ENCODE data around the gene PHOX2A.
"Not testable (repeated sequence)": the region's sequence is repeated elsewhere in the genome, so short reads cannot be mapped to it uniquely, and the experiment has no call there.

PHOX2A gene

GRCh38 chr11:72244060-72244360 is at the start of gene PHOX2A:
Gene PHOX2A (minus strand): TSS chr11:72244176. CDS start chr11:72244004, 172 bp downstream.
- DNase-seq = no peak

DNA sequence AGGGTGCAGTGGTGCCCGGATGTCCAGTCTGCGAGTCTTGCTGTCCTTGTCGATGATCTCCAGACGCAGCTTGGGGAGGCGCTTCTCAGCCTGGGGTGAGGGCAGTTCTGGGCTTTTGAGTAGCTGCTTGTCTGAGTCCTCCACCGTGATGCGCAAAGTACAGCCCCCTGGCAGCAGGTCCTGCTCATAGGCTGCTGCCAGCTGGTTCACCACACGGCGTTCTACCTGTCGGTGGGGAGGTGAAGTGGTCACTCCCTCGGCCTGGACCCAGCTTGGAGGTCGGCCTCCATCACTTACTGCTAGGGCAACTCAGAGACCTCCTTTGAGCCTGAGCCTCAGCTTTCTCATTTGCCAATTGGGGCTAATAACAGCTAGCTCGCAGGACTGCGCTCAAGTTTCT is 49.4 kb upstream of the PHOX2A start:
- DNase-seq = no peak

GRCh38 chr11:72292106-72292785 is 48.3 kb upstream of the PHOX2A start:
- DNase-seq = no peak

- DNase-seq = peak; percentile 20
Observed at GRCh38 chr11:72290741-72291140, 46.8 kb upstream of the PHOX2A start.

- no peak for DNase-seq
Observed at GRCh38 chr11:72287293-72287692, 43.3 kb upstream of the PHOX2A start.

GRCh38 chr11:72283947-72284346 is 40.0 kb upstream of the PHOX2A start:
- no peak for DNase-seq

DNA sequence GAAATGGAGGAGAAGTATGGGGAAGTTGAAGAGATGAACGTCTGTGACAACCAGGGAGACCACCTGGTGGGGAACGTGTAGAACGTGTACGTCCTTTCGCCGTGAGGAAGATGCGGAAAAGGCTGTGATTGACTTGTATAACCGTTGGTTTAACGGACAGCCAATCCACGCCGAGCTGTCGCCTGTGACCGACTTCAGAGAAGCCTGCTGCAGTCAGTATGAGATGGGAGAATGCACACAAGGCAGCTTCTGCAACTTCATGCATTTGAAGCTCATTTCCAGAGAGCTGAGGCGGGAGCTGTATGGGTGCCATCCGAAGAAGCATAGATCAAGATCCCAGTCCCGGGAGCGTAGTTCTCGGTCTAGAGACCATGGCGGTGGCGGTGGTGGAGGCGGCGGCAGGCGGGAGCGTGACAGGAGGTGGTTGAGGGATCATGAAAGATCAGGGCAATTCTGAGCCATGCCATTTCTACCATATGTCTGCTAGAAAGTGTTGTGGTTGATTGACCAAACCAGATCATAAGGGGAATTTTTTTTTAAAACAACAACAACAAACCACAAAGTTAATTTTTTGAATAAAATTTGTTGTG is 36.8 kb upstream of the PHOX2A start:
- no peak for DNase-seq

DNA sequence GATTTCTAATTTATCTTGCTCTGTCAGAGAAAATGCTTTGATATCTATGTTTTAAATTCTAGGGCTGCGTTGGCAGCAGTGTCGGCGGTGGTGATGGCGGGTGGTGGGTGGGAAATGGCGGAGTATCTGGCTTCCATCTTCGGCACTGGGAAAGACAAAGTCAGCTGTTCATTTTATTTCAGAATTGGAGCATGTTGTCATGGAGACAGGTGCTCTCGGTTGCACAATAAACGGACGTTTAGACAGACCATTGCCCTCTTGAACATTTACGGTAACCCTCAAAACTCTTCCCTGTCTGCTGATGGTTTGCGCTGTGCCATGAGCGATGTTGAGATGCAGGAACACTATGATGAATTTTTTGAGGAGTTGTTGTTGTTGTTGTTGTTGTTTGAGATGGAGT is 36.1 kb upstream of the PHOX2A start:
- no peak for DNase-seq

- no peak for DNase-seq
Observed at GRCh38 chr11:72278905-72279304, 34.9 kb upstream of the PHOX2A start.

GRCh38 chr11:72274435-72274834 is 30.5 kb upstream of the PHOX2A start:
- DNase-seq = no peak

DNA sequence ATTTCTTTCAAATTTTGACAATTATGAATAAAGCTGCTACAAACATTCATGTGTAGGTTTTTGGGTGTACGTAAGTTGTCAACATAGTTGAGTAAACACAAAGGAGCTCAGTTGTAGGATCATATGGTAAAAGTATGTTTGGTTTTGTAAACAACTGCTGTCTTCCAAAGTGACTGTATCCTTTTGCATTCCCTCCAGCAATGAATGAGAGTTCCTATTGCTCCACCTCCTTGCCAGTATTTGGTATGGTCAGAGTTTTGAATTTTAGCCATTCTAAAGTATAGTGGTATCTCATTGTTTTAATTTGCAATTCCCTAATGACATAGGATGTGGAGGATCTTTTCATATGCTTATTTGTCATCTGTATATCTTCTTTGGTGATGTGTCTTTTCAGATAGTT is 28.0 kb upstream of the PHOX2A start:
- no peak for DNase-seq

DNA sequence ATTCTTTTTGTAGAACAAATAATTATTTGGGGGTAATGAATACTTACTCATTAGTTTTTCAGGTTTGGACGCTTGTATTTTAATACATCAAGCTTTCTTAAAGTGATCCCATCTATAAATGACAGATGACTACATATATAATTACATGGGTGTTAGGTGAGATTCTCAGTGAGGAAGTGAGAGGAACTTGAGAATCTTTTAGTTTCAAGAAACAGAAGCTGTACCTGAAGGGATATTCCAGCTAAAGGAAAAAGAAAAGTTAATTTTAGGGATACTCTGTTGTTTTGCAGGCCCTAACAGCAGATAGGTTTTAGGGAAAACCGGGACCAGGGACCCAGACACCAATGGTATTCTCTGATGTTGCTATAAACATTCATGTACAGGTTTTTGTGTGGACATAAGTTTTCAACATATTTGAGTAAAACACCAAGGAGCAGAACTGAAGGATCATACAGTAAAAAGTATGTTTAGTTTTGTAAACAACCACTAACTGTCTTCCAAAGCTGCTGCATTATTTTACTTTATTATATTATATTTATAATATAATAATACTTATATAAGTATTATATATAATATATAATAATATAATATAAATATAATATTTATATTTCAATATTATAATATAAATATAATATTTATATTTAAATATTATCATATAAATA is 24.1 kb upstream of the PHOX2A start:
- no peak for DNase-seq

- DNase-seq = not testable (repeated sequence)
Observed at GRCh38 chr11:72266960-72267359, 23.0 kb upstream of the PHOX2A start.

DNA sequence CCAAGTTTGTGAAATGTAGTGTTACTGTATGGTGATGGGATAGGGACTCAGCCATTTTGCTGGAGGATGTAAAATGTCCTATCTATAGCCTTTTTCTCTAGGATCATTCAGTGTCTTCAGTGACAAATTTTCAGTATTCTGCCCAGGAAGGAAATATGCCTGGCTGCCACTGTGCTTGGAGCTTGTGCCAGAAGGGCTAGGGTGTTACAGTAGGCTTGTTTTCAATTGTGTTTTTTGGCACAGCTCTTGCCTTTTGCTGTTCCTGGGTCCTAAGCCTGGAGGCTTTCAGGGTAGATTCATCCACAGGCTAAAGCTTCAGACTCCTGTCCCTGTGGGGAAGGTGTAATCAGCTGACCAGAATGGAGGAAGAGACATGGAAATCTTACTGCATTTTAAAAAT is 22.0 kb upstream of the PHOX2A start:
- no peak for DNase-seq

DNA sequence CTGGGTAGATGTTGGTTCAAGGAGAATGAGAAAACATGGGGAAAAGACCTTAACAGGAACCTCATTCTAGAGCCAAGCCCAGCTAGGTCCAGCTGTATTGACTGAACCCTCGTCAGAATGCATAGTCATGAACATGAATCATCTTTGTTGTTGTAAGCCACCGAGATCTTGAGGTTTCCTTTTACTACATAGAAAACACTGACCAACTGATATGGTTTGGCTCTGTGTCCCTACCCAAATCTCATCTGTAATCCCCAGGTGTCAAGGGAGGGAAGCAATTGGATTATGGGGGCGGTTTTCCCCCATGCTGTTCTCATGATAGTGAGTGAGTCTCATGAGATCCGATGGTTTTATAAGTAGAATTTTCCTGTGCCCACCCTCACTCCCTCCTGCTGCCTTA is 19.4 kb upstream of the PHOX2A start:
- no peak for DNase-seq

- no peak for DNase-seq
Observed at GRCh38 chr11:72260574-72260973, 16.6 kb upstream of the PHOX2A start.

DNA sequence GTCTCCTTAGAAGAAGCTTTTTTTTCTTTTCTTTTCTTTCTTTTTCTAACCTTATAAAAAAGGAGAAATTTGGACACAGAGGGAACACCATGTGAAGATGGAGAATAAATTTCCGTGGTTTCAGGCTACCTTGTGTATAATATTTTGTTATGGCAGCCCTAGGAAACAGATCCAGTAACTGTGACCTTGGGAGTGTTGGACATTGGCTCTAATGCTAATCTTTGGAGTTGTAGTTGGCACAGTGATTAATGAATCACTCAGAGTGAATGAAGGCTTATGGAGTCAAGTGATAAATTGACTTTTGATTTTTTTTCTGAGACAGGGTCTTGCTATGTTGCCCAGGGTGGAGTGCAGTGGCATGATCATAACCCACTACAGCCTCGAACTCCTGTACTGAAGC is 15.5 kb upstream of the PHOX2A start:
- no peak for DNase-seq

GRCh38 chr11:72257570-72257969 is 13.6 kb upstream of the PHOX2A start:
- no peak for DNase-seq

DNA sequence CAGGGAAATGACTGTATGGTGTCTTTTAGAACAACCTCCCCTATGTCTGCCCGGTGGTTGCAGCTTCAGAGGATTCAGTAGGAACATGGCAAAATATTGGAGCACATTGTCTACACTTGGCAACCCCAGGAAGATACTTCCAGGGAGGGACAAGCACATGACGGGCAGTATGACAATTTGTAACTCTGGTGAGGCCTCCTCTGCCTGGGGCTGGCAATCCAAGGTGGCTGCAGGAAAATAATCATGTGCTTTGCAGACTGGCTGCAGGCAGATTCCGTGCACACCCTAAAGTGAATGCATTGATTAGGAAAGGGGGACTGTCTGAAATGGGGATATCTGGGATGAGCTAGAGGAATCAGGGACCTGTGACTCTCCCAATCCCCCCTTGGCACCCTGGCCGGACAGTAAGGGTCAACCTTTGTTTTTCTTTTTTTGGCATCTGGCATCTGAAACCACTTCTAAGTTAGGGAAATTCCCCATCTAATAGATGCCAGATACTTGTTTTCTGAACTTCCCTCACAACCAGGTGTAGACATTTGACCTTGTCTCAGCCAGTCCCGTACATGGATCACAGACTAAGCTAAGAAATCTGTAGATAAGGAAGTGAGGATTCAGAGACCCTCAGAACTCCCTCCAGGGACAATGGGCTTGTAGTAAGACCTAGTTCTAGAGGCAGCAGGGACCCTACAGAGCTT is 10.5 kb upstream of the PHOX2A start:
- DNase-seq = no peak

- no peak for DNase-seq
Observed at GRCh38 chr11:72253392-72253791, 9.4 kb upstream of the PHOX2A start.

DNA sequence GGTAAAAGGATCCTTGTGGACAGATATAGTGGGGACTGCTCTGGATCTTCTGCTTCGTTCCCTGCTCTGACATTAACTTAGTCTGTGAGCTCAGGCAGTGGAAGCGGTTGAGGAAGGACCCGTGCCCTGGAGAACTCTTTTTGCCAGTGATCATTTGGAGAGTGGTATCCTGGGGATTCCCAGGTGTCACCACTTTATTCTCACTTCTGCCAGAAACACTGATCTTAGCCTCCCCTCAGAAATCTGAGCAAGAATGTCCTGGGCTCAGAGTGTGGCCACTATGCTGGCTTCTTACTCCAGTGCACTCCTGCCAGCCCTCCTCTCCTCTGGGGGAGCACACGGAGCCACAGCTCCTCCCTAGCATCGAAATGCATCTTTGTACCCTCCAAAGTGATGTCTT is 7.6 kb upstream of the PHOX2A start:
- no peak for DNase-seq

GRCh38 chr11:72250661-72251464 is 6.9 kb upstream of the PHOX2A start:
- no peak for DNase-seq

DNA sequence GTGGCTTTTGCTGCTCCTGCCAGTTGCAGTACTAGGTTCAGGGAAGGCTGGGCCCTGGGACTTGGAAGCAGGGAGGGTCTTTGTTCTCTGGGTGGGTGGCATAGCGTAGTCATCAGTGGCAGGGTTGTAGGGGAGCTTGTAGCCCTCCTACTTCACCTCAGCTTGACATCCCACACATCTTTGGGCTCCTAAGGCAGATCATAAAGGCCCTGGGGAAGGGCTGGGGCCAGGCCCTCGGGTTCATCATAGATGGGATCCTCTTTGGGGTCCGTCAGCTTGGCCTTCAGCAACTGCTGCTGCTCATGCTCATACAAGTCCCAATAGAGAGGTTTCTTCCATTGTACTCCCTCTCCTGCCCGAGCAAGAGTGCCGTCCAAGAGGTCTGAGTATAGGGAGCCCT is 6.0 kb upstream of the PHOX2A start:
- DNase-seq = no peak

Data from CD4-positive, alpha-beta T cell treated with Interleukin-17A for 1 hour (primary cell).